Measurements from ENCODE around the gene MIP. TPM values are rescaled to one million over a fixed set of nuclear protein-coding genes. Genes with fewer than 3 reads are reported as not detected.
"Not testable (repeated sequence)": the region's sequence is repeated elsewhere in the genome, so short reads cannot be mapped to it uniquely, and the experiment has no call there.

The MIP gene
- polyA plus RNA-seq: not detected in 3 replicates
- not detected for polyA plus RNA-seq (2011; ENCODE audit: low read depth)
- 0.05 TPM in 1 of 2 replicates, not detected in the other for polyA plus RNA-seq (2011; cell fraction: cytosol; rRNA removed)
- not detected in 2 replicates for polyA plus RNA-seq (2011; cell fraction: nucleus; rRNA removed)
- polyA plus RNA-seq (2012; ENCODE audit: low replicate concordance): not detected in 2 replicates
- not detected in 3 replicates for polyA minus RNA-seq
- not detected for polyA minus RNA-seq (2011; cell fraction: cytosol; rRNA and poly(A)+ RNA removed)
- polyA minus RNA-seq (2011; cell fraction: nucleus; rRNA and poly(A)+ RNA removed): not detected in 2 replicates

DNA sequence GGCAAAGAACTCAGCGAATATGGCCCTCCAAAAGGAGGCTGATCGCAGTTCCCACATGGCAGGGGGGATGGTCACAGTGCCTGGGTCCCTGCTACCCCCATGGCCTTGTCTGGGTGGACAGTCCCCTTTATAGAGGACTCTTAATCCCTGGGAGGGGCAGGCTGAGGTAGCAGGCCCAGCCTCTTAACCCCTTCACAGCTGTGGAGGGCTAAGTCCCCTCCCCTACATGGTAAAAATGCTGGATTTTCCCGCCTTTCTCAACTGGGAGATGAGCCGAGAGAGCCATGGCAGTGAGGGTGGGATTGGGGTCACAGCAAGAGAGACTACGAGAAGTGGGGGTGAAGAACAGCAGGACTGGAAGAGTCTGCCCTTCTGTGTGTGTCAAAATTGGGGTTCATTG, at the start of gene MIP:
Gene MIP (minus strand): TSS at position 101 of the 400 bp plus-strand sequence. CDS start 44 bp downstream, at position 57.
- Histone ChIP-seq H3K27ac (ENCODE audit: control insufficient read depth, insufficient read depth, low read length) (no peak within 1 kb of the TSS), H3K9me1 (ENCODE audit: control insufficient read depth, extremely low read depth, insufficient read depth, low read length) (no peaks in the 10 kb centered on the region), H2AFZ (ENCODE audit: control insufficient read depth, low read length) (no peak within 1 kb of the TSS), H3K36me3 (ENCODE audit: control insufficient read depth in 2 of 2, extremely low read depth in 1 of 2, insufficient read depth in 2 of 2, low read length in 2 of 2) (no peaks in the 10 kb centered on the region), H3K9me3 (ENCODE audit: control insufficient read depth, low read depth, low read length) (no peaks in the 10 kb centered on the region), H3K4me1 (ENCODE audit: control insufficient read depth, extremely low read depth, insufficient read depth, low read length) (peaks cover 2% of the 10 kb centered on the region), H3K4me3 (ENCODE audit: control insufficient read depth in 2 of 3, extremely low read depth in 1 of 3, insufficient read depth in 2 of 3, low read depth in 1 of 3, low read length in 3 of 3) (no peak within 1 kb of the TSS), H3K9ac (ENCODE audit: control insufficient read depth, extremely low read depth, insufficient read depth, low read length) (no peak within 1 kb of the TSS), H3K27me3 (ENCODE audit: control insufficient read depth, extremely low read depth, insufficient read depth, low read length) (peaks cover 3% of the 10 kb centered on the region), H4K20me1 (ENCODE audit: control insufficient read depth, extremely low read depth, insufficient read depth, low read length) (no peaks in the 10 kb centered on the region), H3K79me2 (ENCODE audit: control insufficient read depth, insufficient read depth, low read length) (no peaks in the 10 kb centered on the region), H3K4me2 (ENCODE audit: control insufficient read depth, extremely low read depth, insufficient read depth, low read depth, low read length) (no peak within 1 kb of the TSS)
- DNase-seq (ENCODE audit: low read depth, low spot score): no peak
- FAIRE-seq: no peak
- dilution Hi-C loops (cut with MboI; ENCODE audit: extremely low pct_ligation_motif_present, low sequenced_read_pairs): no loop called here
- no peak for TF ChIP-seq EZH2 (IDR thresholded peaks at IDR 0.05; ENCODE audit: low read length)
- TF ChIP-seq, protein P1, sequence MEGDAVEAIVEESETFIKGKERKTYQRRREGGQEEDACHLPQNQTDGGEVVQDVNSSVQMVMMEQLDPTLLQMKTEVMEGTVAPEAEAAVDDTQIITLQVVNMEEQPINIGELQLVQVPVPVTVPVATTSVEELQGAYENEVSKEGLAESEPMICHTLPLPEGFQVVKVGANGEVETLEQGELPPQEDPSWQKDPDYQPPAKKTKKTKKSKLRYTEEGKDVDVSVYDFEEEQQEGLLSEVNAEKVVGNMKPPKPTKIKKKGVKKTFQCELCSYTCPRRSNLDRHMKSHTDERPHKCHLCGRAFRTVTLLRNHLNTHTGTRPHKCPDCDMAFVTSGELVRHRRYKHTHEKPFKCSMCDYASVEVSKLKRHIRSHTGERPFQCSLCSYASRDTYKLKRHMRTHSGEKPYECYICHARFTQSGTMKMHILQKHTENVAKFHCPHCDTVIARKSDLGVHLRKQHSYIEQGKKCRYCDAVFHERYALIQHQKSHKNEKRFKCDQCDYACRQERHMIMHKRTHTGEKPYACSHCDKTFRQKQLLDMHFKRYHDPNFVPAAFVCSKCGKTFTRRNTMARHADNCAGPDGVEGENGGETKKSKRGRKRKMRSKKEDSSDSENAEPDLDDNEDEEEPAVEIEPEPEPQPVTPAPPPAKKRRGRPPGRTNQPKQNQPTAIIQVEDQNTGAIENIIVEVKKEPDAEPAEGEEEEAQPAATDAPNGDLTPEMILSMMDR (optimal IDR thresholded peaks at IDR 0.05 in 1 of 3, IDR thresholded peaks at IDR 0.05 in 1 of 3, conservative IDR thresholded peaks at IDR 0.05 in 1 of 3; ENCODE audit: extremely low read depth in 1 of 3, insufficient read depth in 2 of 3, low read length in 3 of 3): no peak

DNA sequence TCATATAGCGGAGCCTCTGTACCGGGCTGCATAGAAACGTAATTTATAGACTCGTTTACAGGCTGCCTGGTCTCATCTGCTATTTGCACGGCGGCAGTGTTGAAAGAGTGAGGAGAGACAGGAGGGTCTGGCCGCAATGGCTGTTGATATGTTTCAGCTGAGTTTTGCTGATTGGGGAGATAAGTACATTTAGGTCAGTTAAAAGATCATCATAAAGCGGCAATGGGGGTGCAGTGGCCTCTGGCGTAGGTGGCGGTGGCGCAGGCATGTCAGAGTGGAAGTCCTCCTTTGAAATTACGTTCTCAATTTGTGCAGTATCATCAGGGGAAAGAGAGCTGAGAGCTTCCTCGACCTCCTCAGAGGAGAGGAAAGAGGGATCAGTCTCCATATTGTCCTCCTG, 45.4 kb upstream of the MIP start:
- H3K27me3 ChIP-seq (ENCODE audit: control insufficient read depth, extremely low read depth, insufficient read depth, low read length); dilution Hi-C loops (cut with MboI; ENCODE audit: extremely low pct_ligation_motif_present, low sequenced_read_pairs); H4K20me1 ChIP-seq (ENCODE audit: control insufficient read depth, extremely low read depth, insufficient read depth, low read length); H3K79me2 ChIP-seq (ENCODE audit: control insufficient read depth, insufficient read depth, low read length); H3K36me3 ChIP-seq (ENCODE audit: control insufficient read depth in 2 of 2, extremely low read depth in 1 of 2, insufficient read depth in 2 of 2, low read length in 2 of 2); H3K9ac ChIP-seq (ENCODE audit: control insufficient read depth, extremely low read depth, insufficient read depth, low read length); DNase-seq (ENCODE audit: low read depth, low spot score); H2AFZ ChIP-seq (ENCODE audit: control insufficient read depth, low read length); H3K4me3 ChIP-seq (ENCODE audit: control insufficient read depth in 2 of 3, extremely low read depth in 1 of 3, insufficient read depth in 2 of 3, low read depth in 1 of 3, low read length in 3 of 3); H3K4me1 ChIP-seq (ENCODE audit: control insufficient read depth, extremely low read depth, insufficient read depth, low read length); FAIRE-seq; H3K27ac ChIP-seq (ENCODE audit: control insufficient read depth, insufficient read depth, low read length); H3K4me2 ChIP-seq (ENCODE audit: control insufficient read depth, extremely low read depth, insufficient read depth, low read depth, low read length); H3K9me3 ChIP-seq (ENCODE audit: control insufficient read depth, low read depth, low read length); H3K9me1 ChIP-seq (ENCODE audit: control insufficient read depth, extremely low read depth, insufficient read depth, low read length): not testable (repeated sequence)

GRCh38 chr12:56499452-56499851, 45.0 kb upstream of the MIP start:
- H4K20me1 ChIP-seq (ENCODE audit: control insufficient read depth, extremely low read depth, insufficient read depth, low read length); H3K27me3 ChIP-seq (ENCODE audit: control insufficient read depth, extremely low read depth, insufficient read depth, low read length); FAIRE-seq; H3K36me3 ChIP-seq (ENCODE audit: control insufficient read depth in 2 of 2, extremely low read depth in 1 of 2, insufficient read depth in 2 of 2, low read length in 2 of 2); H3K4me2 ChIP-seq (ENCODE audit: control insufficient read depth, extremely low read depth, insufficient read depth, low read depth, low read length); H3K9ac ChIP-seq (ENCODE audit: control insufficient read depth, extremely low read depth, insufficient read depth, low read length); H2AFZ ChIP-seq (ENCODE audit: control insufficient read depth, low read length); DNase-seq (ENCODE audit: low read depth, low spot score); H3K27ac ChIP-seq (ENCODE audit: control insufficient read depth, insufficient read depth, low read length); H3K4me1 ChIP-seq (ENCODE audit: control insufficient read depth, extremely low read depth, insufficient read depth, low read length); H3K79me2 ChIP-seq (ENCODE audit: control insufficient read depth, insufficient read depth, low read length); H3K9me1 ChIP-seq (ENCODE audit: control insufficient read depth, extremely low read depth, insufficient read depth, low read length); H3K9me3 ChIP-seq (ENCODE audit: control insufficient read depth, low read depth, low read length); H3K4me3 ChIP-seq (ENCODE audit: control insufficient read depth in 2 of 3, extremely low read depth in 1 of 3, insufficient read depth in 2 of 3, low read depth in 1 of 3, low read length in 3 of 3); dilution Hi-C loops (cut with MboI; ENCODE audit: extremely low pct_ligation_motif_present, low sequenced_read_pairs): not testable (repeated sequence)

DNA sequence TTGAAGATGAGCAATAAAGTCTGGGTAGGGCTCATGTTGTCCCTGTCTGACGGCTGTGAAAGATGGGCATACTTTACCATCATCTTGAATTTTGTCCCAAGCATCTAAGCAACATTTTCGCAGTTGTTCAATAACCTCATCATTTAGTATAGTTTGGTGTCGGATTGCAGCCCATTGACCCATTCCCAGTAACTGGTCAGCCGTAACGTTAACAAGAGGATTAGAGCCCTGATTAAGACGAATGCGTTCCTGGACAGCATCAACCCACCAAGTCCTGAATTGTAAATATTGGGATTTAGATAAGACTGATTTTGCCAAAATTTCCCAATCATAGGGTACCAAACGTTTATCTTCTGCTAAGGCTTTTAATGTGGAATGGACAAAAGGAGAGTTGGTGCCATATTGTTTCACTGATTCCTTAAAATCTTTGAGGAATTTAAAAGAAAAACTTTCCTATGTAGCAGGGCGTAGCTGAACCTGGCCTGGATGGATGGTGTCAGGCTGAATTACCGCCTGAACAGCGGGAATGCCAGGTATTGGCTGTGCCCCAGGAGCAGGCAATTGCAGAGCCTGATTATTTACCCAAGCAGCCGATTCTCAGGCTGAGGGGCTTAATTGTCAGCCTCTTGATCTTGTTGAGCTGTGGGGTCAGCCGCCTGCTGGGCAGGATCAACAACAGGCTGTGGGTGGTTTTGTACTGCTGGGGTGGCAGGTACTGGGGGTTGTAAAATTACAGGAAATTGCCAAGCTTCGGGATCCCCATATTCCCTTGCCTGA, 43.9 kb upstream of the MIP start:
- H2AFZ ChIP-seq (ENCODE audit: control insufficient read depth, low read length); H3K4me2 ChIP-seq (ENCODE audit: control insufficient read depth, extremely low read depth, insufficient read depth, low read depth, low read length); H3K4me3 ChIP-seq (ENCODE audit: control insufficient read depth in 2 of 3, extremely low read depth in 1 of 3, insufficient read depth in 2 of 3, low read depth in 1 of 3, low read length in 3 of 3); H3K36me3 ChIP-seq (ENCODE audit: control insufficient read depth in 2 of 2, extremely low read depth in 1 of 2, insufficient read depth in 2 of 2, low read length in 2 of 2); DNase-seq (ENCODE audit: low read depth, low spot score); H3K9me1 ChIP-seq (ENCODE audit: control insufficient read depth, extremely low read depth, insufficient read depth, low read length); FAIRE-seq; H3K9ac ChIP-seq (ENCODE audit: control insufficient read depth, extremely low read depth, insufficient read depth, low read length); H3K79me2 ChIP-seq (ENCODE audit: control insufficient read depth, insufficient read depth, low read length); H3K27ac ChIP-seq (ENCODE audit: control insufficient read depth, insufficient read depth, low read length); H4K20me1 ChIP-seq (ENCODE audit: control insufficient read depth, extremely low read depth, insufficient read depth, low read length); dilution Hi-C loops (cut with MboI; ENCODE audit: extremely low pct_ligation_motif_present, low sequenced_read_pairs); H3K27me3 ChIP-seq (ENCODE audit: control insufficient read depth, extremely low read depth, insufficient read depth, low read length); H3K4me1 ChIP-seq (ENCODE audit: control insufficient read depth, extremely low read depth, insufficient read depth, low read length); H3K9me3 ChIP-seq (ENCODE audit: control insufficient read depth, low read depth, low read length): not testable (repeated sequence)

Measured in keratinocyte (primary cell).